Inflammatory macrophage treated with lipopolysaccharide for 1 hour (primary cell): ENCODE results near the gene PAFAH1B1.
"Not testable (repeated sequence)": the region's sequence is repeated elsewhere in the genome, so short reads cannot be mapped to it uniquely, and the experiment has no call there.

ENCODE experiments used
- DNase-seq, 2 donors: peaks; one replicate each; pipeline ENCODE4 v3.0.0-alpha.2; 2020 to 2022

The PAFAH1B1 gene

GRCh38 chr17:2592971-2593820 is at the start of gene PAFAH1B1:
Gene PAFAH1B1 (plus strand): TSS chr17:2593654. CDS start chr17:2638289, 44,635 bp downstream.
- DNase-seq = peak; percentile 88 to 95

DNA sequence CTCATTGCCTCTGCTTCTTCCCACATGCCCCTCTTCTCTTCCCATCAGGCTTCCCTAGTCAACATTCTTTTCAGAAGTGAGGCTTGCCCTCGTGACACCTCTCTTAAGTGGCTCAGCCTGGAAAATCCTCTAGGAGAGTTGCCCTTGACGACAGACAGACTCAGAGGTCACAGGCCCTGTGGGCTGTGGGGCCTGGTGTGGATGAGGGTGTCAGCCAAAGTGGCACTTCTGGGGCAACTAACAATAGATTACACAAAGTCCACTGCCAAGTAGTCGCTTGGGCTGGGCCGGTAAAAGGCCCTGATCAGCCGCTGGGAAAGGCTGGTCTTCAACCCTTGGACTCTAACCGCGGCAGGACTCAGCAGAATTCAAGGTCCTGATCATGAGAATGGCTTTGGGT is 48.1 kb upstream of the PAFAH1B1 start:
- peak in 1 of 2 donors; percentile 20 for DNase-seq

- DNase-seq = peak; percentile 22 to 56
Measured at GRCh38 chr17:2547176-2547575, 46.3 kb upstream of the PAFAH1B1 start.

DNA sequence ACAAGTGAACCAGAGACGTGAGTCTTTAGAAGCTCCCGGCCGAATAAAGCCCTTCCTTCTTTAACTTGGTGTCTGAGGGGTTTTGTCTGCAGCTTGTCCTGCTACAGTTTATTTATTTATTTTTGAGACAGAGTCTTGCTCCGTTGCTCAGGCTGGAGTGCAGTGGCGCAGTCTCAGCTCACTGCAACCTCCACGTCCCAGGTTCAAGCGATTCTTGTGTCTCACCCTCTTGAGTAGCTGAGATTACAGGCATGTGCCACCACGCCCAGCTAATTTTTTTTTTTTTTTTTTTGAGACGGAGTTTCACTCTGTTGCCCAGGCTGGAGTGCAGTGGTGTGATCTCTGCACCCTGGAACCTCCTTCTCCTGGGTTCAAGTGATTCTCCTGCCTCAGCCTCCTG is 45.4 kb upstream of the PAFAH1B1 start:
- not testable (repeated sequence) for DNase-seq

DNA sequence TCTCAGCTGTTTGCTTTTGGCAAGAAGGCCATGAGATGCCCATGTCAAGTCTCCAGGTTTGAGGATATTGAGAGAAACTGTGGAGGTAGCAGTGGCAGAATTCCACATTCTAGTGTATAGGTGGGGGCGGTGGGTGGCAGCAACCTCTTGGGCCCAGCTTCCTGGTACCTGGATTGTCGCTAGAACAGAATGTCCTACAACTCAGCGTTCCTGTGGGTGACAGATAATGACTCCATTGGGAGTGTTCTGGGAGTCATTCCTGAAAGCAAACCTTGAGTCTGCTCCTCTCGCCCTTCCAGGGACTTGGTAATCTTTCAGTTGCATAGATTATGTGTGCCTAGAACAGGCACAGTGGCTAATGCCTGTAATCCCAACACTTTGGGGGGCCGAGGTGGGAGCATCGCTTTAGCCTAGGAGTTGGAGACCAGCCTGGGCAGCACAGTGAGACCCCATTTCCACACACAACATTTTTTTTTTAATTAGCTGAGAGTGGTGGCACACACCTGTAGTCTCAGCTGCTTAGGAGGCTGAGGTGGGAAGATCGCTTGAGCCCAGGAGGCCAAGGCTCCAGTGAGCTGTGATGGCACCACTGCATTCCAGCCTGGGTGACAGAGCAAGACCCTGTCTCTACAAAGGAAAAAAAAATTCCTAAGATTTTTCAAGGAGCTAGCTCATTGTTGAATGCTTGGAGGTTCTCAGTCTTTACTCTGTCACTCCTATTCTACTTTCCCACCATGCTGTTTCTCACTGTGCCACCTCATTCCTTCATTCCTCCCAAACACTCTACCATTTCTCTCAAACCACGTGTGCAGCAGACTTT is 43.9 kb upstream of the PAFAH1B1 start:
- DNase-seq = no peak

DNA sequence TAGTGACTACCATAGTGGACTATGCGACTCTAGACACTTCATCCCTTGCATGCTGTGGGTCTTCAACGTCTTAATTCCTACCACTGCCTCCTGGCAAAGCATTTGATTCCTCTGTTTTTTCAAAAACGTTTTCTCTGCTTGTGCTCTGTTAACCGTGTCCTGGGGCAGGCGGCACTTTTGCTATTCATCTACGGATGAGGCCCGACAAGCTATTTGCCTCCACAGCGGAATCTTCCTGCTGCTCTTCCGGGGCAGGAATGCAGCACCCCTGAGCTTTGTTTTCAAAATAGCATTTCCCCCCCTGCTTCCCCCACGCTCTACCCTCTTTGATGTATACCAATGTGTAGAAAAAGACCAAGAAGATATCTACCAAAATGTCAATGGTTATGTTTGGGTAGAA is 42.0 kb upstream of the PAFAH1B1 start:
- DNase-seq = no peak

DNA sequence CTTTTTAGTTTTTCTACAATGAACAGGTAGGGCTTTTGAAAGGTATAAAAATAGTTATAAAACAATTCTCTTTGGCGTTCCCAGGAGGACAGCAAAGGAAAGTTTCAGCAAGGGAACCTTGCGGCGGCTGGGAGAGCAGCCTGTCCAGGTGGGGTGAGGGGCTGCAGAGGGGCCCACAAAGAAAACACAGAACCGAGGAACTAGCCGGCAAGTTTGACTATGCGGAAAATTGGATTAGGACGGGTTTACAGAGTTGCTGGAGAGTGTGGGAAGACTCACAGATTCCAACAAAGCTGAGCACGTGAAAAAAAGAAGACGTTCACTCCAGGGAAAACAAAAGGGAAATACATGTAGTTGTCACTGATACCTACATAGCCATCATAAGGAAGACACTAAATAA is 41.5 kb upstream of the PAFAH1B1 start:
- DNase-seq = no peak

DNA sequence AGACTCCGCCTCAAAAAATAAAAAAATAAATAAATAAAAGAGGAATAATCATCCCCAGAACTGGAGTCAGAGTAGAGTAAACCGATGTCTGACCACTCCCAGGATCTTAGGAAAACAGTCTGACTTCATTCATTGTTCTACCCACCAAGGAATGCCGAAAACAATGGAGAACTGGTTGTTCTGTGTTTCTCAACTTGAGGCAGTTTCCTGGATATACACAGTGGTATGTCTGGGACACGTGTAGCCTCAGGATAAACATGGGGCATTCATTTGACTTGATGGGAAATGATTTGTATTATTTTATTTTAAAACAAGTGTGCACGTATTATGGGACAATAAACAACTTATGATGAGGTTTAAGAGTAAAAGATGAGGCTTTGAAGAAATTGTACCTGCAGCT is 32.8 kb upstream of the PAFAH1B1 start:
- no peak for DNase-seq

GRCh38 chr17:2562162-2562858 is 31.1 kb upstream of the PAFAH1B1 start:
- no peak for DNase-seq

DNA sequence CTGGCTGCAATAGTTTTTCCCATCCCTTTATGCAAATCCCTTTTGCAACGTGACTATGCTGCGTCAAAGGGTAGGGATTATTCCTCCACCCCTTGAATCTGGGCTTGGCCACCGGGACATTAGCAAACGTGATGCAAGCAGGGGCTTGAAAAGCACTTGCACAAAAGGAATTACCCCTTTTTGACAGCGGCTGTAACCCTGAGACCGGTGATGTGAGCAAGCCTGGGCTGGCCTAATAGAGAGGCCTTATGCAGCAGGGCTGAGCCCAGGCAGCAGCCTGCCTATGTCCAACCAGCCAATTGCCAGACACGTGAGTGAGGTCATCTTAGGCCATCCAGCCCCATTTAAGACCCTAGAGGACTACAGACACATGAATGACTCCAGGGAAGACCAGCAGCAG is 30.4 kb upstream of the PAFAH1B1 start:
- no peak for DNase-seq

- DNase-seq = no peak
Measured at GRCh38 chr17:2563543-2563942, 29.9 kb upstream of the PAFAH1B1 start.

DNA sequence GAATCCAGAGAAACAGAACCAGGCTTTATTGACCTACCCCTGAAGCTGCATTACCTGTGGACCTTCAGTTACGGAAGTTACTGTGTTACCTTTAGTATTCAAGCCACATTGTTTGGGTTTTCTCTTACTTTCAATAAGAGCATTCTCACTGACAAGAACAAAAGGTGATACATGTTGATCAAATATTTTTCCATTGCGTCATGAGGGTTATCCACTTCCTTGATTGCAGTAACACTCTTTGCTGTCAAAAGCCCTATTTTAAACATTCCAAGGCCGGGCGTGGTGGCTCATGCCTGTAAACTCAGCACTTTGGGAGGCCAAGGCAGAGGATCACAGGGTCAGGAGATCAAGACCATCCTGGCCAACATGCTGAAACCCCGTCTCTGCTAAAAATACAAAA is 28.6 kb upstream of the PAFAH1B1 start:
- DNase-seq = no peak

GRCh38 chr17:2566056-2566455 is 27.4 kb upstream of the PAFAH1B1 start:
- no peak for DNase-seq

- peak; percentile 33 to 47 for DNase-seq
Measured at GRCh38 chr17:2571523-2572303, 21.7 kb upstream of the PAFAH1B1 start.

DNA sequence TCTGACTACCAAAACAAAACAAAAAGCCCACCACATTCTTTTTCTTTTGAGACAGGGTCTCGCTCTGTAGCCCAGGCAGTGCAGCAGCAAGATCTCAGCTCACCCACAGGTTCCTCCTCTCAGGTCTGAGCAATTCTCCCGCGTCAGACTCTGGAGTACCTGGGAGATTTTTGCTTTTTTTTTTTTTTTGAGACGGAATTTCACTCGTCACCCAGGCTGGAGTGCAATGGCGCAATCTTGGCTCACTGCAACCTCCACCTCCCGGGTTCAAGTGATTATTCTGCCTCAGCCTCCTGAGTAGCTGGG is 21.2 kb upstream of the PAFAH1B1 start:
- not testable (repeated sequence) for DNase-seq

DNA sequence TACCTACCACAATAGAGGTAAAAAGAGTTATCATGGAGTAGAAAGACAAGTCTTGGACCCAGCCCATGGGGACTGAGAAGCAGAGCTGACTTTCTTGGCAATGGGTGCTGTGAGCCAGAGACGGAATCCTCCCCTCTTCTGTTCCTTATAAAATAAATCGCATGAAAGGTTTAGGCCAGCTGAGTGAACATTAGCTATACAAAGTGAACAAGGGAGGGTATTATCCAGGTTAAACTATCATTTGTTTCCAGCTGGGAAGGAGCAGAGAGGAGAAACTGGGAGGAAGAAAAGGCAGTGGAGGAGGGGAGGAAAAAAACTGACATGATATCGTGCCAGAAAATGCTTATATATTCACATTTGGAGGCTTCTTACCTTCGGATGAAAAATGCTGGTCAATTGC is 13.3 kb upstream of the PAFAH1B1 start:
- no peak for DNase-seq

- DNase-seq = no peak
Measured at GRCh38 chr17:2580661-2581060, 12.8 kb upstream of the PAFAH1B1 start.

GRCh38 chr17:2582493-2582892 is 11.0 kb upstream of the PAFAH1B1 start:
- no peak for DNase-seq

DNA sequence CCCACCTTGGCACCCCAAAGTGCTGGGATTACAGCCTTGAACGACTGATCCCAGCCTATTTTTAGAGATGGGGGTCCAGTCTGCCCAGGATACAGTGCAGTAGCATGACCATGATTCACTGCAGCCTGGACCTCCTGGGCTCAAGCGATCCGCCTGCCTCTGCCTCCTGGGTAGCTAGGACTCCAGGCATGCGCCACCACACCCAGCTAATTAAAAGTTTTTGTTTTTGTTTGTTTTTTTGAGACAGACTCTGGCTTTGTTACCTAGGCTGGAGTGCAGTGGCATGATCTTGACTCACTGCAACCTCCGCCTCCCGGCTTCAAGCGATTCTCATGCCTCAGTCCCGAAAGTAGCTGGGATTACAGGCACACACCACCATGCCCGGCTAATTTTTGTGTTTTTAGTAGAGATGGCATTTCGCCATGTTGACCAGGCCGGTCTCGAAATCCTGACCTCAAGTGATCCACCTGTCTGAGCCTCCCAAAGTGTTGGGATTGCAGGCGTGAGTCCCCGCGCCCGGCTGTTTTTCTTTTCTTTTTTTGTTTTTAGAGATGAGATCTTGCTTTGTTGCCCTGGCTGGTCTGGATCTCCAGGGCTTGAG is 2.3 kb upstream of the PAFAH1B1 start:
- no peak for DNase-seq

DNA sequence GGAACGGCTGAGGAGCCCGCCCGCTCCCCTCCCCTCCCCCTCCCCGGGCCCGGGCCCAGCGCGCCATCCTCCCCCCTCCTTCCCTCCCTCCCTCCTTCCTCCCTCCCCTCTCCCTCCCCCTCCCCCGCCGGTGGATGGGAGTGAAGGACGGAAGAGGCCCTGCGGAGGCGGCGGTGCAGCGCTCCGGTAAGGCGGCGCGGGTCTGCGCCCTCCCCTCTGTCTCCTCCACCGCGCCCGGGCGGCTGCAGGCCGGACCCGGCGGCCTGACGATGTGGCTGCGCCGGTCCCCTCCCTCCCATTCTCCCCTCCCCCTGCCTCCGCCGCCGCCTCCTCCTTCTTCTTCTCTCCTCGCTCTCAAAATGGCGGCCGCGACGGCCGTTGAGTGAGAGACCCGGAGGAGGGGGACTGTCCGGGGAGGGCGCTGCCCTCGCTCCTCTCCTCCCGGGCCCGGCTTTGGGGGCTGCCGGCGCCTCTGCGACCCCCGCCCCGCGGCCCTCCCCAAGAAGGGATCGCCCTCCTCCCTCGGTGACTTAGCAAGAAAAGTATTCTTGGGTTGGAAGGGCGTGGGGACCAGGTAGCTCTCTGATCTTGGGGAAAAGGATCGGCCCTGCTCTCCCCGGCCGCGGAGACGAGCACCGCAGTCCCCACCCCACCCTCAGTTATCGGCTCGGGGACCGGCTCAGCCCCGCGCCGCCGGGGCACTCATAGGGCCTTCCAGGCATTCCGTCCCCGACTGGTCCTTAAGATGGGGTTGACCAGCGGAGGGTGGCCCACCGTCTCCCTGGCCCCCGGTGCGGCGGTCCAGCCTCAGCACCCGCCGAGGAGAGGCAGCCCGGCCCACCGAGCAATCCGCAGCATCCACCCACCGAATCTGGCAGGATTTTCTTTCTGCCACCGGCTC is 617 bp downstream of the PAFAH1B1 start:
- DNase-seq = peak; percentile 62 to 75
